Astrocyte (in vitro differentiated cells and primary cell): ENCODE results near the gene UCN2.

ENCODE experiments used
- EZH2 ChIP-seq: IDR thresholded peaks from 2 replicates; pipeline ENCODE4 v1.6.1; 2012; ENCODE audit warnings: mild to moderate bottlenecking, low read length, inconsistent platforms; ENCODE audit not compliant: insufficient read depth
- TF ChIP-seq, protein P1 (sequence below): IDR thresholded peaks from 2 replicates; pipeline ENCODE4 v1.5.1; 2011; ENCODE audit warnings: low read depth, mild to moderate bottlenecking, inconsistent platforms, low read length, moderate library complexity; ENCODE audit not compliant: insufficient read depth

DNA sequence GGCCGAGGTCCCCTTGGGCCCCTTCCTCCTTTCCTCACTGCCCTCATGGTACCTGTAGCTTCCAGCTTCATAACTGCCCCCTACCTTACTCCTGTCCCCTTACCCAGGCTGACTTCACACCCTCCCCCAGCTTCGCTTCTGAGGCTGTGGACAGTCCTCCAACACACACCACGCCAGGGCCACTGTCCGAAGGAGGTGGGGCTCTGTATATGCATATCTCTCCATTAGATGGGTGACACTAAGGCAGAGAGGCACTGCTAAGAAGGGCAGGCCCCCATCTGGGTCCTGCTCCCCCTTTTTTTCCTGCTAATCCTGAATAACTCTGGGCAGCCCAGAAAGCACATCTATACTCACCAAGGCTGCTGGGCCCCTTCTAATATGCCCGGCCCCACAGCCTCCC is 32.6 kb upstream of the UCN2 start:
- TF ChIP-seq, protein P1, sequence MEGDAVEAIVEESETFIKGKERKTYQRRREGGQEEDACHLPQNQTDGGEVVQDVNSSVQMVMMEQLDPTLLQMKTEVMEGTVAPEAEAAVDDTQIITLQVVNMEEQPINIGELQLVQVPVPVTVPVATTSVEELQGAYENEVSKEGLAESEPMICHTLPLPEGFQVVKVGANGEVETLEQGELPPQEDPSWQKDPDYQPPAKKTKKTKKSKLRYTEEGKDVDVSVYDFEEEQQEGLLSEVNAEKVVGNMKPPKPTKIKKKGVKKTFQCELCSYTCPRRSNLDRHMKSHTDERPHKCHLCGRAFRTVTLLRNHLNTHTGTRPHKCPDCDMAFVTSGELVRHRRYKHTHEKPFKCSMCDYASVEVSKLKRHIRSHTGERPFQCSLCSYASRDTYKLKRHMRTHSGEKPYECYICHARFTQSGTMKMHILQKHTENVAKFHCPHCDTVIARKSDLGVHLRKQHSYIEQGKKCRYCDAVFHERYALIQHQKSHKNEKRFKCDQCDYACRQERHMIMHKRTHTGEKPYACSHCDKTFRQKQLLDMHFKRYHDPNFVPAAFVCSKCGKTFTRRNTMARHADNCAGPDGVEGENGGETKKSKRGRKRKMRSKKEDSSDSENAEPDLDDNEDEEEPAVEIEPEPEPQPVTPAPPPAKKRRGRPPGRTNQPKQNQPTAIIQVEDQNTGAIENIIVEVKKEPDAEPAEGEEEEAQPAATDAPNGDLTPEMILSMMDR: no peak
- no peak for TF ChIP-seq EZH2
